ENCODE measurements around the gene MPP3.
"Not testable (repeated sequence)": the region's sequence is repeated elsewhere in the genome, so short reads cannot be mapped to it uniquely, and the experiment has no call there.

The MPP3 gene, protein sequence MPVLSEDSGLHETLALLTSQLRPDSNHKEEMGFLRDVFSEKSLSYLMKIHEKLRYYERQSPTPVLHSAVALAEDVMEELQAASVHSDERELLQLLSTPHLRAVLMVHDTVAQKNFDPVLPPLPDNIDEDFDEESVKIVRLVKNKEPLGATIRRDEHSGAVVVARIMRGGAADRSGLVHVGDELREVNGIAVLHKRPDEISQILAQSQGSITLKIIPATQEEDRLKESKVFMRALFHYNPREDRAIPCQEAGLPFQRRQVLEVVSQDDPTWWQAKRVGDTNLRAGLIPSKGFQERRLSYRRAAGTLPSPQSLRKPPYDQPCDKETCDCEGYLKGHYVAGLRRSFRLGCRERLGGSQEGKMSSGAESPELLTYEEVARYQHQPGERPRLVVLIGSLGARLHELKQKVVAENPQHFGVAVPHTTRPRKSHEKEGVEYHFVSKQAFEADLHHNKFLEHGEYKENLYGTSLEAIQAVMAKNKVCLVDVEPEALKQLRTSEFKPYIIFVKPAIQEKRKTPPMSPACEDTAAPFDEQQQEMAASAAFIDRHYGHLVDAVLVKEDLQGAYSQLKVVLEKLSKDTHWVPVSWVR

DNA sequence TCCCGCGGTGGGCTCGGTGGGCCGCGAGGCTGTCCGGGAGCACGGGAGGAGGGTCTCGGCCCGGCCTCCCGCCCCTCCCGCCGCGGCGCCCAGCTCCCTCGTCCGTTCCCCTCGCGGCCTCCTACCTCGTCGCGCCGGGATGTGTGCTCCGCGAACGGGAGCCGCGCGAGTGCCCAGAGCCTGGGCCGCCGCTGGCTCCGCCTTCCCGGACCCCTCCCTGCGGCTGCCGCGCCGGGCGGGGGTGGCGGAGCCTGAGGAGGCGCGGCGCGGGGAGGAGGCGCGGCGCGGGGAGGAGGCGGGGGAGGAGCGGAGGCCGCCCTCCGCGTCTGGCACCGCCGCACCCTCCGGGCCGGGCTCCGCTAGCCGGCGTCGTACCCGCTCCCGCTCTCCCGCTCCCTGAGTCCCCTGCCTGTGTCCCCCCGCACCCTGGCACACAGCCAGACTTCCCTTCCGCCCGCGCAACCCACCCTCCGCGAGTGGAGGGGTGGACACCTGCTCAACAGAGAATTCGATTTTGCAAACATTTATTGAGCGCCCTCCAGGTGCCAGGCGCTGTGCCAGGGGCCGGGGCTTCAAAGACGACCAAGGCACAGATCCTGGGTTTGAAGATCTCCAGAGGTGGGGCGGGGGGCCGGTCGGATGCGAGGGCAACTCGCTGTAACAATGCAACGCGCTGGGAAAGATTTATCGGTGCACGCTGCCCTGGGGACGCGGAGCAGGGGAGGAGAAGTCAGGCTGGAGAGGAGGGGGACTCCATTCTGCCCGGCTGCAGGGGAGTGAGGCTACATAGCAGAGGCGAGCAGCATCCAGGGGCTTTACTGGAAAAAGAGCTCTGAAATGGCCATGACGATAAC, at the start of gene MPP3:
TSS of gene MPP3 (minus strand) at position 171 of the 854 bp plus-strand sequence. CDS start 1,240 bp downstream, outside the sequence.
- peak within 1 kb of the TSS; percentile 66 to 81 (median 75) for H3K4me3 ChIP-seq
- peak within 1 kb of the TSS in 20 of 21 experiments; percentile 6 to 84 (median 70) for H3K27ac ChIP-seq

GRCh38 chr17:43881758-43882505, 49.0 kb upstream of the MPP3 start:
- no peak overlapping the region for H3K27ac ChIP-seq
- H3K4me3 ChIP-seq = no peak overlapping the region

GRCh38 chr17:43881181-43881580, 48.2 kb upstream of the MPP3 start:
- no peak overlapping the region for H3K27ac ChIP-seq
- no peak overlapping the region for H3K4me3 ChIP-seq

- H3K27ac ChIP-seq = no peak overlapping the region
- H3K4me3 ChIP-seq = no peak overlapping the region
Observed at GRCh38 chr17:43880420-43880991, 47.6 kb upstream of the MPP3 start.

DNA sequence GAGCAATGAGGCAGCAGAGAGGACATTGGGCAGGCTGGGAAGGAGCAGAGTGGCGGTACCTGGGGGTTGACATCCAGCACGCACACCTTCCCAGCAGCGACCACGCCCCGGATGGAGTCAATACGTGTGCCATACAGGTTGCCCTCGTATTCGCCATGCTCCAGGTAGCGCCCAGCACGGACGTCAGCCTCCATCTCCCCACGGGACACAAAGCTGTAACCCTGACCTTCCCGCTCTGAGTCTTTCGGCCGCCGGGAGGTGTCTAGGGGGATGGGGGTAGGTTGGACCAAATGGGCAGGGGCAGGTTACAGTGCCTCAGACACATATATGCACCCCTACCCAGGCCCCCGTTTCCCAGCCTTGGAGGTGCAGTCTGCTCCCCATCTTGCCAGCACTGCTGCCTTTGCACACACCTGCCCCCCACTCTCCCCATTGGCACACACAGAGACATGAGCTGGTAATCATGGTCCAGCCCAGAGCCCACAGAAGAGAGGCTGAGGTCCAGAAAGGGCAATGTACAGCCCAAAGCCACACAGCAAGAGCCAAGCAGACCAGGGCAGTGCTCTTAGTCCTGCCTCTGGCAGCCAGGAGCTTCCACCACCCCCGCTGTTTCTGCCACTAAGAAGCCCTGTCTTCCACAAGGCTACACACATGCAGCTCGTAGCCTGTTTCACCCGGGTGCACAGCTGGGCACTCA, 46.9 kb upstream of the MPP3 start:
- H3K4me3 ChIP-seq = no peak overlapping the region

DNA sequence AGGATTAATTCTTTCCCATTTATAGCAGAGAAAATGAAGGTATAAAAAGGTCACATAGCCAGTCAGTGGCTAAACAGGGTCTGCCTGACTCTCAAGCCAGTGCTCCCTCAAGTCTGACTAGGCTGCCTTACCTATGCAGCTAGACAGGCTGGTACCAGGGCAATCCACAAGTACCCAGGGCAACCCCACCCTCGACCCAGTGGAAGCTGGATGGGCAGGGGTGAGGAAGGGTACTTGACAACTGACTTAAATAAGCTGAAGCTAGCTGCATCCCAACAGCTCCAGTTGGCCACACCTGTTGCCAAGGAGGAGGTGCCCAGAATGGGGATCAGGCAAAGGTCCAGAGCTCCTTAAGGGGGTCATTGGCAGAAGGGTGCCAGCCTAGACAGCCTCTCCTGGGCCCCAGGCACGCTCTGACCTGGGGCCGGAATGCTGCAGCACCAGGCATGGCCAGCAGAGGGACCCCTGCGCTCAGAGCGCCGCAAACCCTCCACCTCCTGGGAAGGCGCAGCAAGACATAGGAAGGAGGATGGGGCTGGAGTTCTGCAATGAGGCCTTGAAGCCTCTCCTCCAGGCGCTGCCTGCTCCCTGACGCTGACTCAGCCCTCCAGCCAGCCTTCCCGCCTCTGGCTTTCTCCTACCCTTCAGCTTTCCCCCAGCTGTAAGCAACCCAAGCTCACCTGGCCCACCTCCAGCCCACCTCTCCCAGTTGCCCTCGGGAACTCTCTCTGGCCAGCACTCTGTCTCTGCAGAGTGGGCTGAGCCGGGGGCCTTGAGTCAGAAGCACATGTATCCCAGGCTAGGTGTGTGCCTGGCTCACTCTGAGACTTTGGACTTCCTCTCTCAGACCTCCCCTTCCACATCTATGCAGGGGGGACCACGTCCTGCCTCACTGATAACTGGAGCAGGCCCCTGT, 45.6 kb upstream of the MPP3 start:
- H3K4me3 ChIP-seq = no peak overlapping the region
- H3K27ac ChIP-seq = peak overlapping the region in 1 of 21 experiments; percentile 14

More for the DNA sequence above, 46.9 kb upstream of the MPP3 start:
- H3K27ac ChIP-seq = no peak overlapping the region

GRCh38 chr17:43877451-43878155, 44.7 kb upstream of the MPP3 start:
- Histone ChIP-seq H3K4me3 (no peak overlapping the region), H3K27ac (no peak overlapping the region)

DNA sequence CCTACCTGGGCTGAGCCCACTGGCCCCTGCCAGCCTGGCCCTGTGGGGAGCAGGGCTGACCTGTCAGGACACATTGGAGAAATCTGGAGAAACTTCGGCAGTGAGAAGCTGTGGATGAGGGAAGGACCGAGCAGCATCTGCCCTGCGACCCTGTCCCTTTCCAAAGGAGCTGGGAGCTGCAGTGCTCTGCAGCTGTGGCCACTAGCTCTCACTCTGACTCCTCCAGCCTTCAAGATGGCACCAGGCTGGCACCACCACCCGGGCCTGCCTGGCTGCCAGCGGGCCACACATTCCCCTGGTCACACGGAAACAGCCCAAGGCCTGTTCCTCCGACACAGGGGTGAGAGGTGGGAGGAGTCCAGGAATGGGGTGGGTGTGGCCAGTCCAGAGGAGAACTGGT, 44.1 kb upstream of the MPP3 start:
- Histone ChIP-seq H3K4me3 (no peak overlapping the region), H3K27ac (no peak overlapping the region)

DNA sequence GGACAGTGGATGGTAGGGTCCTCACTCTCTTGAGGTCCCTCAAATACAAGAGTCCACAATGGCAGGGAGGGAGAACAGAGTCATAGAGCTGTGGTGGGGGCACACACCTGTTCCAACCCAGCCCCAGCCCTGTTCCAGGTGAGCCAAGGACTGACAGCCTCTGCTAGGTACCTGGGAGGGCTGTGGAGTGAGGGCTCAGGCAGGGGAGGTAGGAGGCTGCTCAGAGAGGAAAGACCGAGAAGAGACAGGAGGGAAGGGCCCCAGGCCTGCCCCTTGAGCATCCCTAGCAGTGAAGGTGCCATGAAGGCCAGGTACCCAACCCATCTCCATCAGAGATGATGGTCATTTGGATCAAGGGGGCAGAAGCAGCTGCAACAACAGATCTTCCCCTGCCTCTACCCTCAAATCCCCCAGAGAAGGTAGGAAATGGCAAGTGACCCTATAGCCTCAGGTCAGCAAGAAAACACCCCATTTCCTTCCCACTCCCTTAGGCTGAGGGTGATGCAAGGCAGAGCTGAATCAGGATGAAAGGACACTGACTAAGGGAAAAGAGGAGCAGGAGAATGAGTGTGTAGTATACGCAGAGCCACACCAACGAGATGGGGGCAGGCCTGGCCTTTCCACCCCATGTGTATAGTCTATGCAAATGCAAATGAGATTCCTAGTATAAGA, 42.7 kb upstream of the MPP3 start:
- H3K4me3 ChIP-seq = no peak overlapping the region
- no peak overlapping the region for H3K27ac ChIP-seq

DNA sequence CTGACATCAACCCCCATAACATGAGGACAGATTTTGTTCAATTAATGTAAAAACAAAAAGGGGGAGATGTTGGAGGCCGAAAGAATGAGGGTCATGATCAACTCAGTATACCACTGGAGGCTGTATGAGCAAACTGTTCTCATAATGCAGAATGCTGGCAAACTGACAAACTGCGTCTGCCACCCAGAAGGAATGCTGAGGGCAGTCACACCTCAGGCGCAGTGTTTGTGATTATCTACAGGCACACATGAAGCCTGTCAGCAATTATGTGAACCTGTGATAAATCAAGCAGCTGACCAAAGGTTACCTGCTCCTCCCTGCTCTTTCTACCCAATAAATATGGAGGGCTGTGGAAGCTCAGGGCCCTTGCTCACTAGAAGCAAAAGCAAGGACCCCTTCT, 41.3 kb upstream of the MPP3 start:
- Histone ChIP-seq H3K27ac (no peak overlapping the region), H3K4me3 (no peak overlapping the region)

DNA sequence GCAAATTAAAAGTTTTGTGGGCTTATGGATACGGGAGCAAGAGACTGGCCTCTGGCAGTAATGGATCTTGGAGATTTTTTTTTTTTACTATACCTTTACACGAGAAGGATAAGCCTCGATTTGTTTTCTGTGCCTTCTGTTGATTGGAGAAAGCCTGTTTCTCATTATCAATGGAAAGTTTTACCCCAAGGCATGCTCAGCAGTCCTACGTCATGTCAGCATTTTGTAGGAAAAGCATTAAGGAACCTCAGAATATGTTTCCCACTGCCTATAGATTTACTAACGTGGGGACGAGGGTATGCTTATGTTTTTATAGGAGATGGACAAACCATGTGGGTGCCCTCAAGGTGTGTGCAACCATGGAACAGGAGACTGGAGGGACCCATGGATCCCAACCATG, 40.9 kb upstream of the MPP3 start:
- Histone ChIP-seq H3K27ac (no peak overlapping the region), H3K4me3 (no peak overlapping the region)

- Histone ChIP-seq H3K4me3 (no peak overlapping the region), H3K27ac (no peak overlapping the region)
Observed at GRCh38 chr17:43873091-43873490, 40.1 kb upstream of the MPP3 start.

DNA sequence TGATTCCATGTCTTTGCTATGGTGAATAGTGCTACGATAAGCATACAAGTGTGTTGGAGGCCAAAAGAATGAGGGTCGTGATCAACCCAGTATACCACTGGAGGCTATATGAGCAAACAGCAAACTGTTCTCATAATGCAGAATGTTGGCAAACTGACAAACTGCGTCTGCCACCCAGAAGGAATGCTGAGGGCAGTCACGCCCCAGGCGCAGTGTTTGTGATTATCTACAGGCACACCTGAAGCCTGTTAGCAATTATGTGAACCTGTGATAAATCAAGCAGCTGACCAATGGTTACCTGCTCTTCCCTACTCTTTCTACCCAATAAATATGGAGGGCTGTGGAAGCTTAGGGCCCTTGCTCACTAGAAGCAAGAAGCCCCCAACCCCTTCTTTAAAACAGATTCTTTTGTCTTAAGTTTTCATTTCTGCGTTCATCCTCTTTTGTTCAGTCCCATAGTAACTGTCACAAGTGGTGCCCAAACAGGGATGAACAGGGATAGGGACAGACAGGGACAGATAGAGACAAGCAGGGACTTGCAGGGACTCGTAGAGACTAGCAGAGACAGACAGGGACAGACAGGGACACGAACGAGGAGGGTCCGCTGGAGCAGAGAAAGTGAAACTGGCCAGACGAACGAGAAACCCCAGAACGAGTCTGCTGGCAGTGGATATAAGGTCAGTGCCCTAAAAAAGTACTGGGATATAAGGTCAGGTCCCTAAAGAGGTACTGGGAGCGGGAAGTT, 39.2 kb upstream of the MPP3 start:
- Histone ChIP-seq H3K4me3 (no peak overlapping the region), H3K27ac (no peak overlapping the region)

DNA sequence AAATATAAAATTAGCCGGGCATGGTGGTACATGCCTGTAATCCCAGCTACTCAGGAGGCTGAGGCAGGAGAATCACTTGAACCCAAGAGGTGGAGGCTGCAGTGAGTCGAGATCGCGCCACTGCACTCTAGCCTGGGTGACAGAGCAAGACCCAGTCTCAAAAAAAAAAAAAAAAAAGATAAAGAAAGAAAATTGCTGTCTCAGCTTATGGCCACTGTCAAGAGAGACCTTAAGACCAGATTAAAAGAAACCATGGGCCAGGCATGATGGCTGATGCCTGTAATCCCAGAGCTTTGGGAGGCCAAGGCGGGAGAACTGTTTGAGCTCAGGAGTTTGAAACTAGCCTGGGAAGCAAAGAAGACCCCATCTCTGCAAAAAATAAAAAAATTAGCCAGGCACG, 36.1 kb upstream of the MPP3 start:
- not testable (repeated sequence) for H3K4me3 ChIP-seq, H3K27ac ChIP-seq

- H3K4me3 ChIP-seq = no peak overlapping the region
- no peak overlapping the region for H3K27ac ChIP-seq
Observed at GRCh38 chr17:43868226-43868994, 35.5 kb upstream of the MPP3 start.

Measured in skin epidermis (tissue), 12 donors.